GM13976 (cell line): ENCODE results near the gene VWA5B1.
"Not testable (repeated sequence)": the region's sequence is repeated elsewhere in the genome, so short reads cannot be mapped to it uniquely, and the experiment has no call there.

Experiments used
- DNase-seq: peaks from one replicate; pipeline ENCODE4 v3.0.0; 2012; ENCODE audit warnings: low spot score
- CTCF ChIP-seq: IDR thresholded peaks from 2 replicates; pipeline ENCODE4 v1.5.1; 2012; ENCODE audit warnings: borderline replicate concordance, mild to moderate bottlenecking; ENCODE audit not compliant: insufficient read depth; ENCODE audit errors: extremely low read depth, missing control alignments, control extremely low read depth
- in situ Hi-C: fragments of 300-500 bp; cut with MboI; formaldehyde crosslinking; loops from one replicate; pipeline ENCODE4 v1.12.0; 2022; ENCODE audit warnings: low sequenced_read_pairs, mixed read lengths, inconsistent platforms; ENCODE audit not compliant: unreplicated experiment

The VWA5B1 gene

GRCh38 chr1:20266642-20267041 is 24.0 kb upstream of the VWA5B1 start:
- TF ChIP-seq CTCF: no peak
- in situ Hi-C loops: no loop called here
- DNase-seq: no peak

DNA sequence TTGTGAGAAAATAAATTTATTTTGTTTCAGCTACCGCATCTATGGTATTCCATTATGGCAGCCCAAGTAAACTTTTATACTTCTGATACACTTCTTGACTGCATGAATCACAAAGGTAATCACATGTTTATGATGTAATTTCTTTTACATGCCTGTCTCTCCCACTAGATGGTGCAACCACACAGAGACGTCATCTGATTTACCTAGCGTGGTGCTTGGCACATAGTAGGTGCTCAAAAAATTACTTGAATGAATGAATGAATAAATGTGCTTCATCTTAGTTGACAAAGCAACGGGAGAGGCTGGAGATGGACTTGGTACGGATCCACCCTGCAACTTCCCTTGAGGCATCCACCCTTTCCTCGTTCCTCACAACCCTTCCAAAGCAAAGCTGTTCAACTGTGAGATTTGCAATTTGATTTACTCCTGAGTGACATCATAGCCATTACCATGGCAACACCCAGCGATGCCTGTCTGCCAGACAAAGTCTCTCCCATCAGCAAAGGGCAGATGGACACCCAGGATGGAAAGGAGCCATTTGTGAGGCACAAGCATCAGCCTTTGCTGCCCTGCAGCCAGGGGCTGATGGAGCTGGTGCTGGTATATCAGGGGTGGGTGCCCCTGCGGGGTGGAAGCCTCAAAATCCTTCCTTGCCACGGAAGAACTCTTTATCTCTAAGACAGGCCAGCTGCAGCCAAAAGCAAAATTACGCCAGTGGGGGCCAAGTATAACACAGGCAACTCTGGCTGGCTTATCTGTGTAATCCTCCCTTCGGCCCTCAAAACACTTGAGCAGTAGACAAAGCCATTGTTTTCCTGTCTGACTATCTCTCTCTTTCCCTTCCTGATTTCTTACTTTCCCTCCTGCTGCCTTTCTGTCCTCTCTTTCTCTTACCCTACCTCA is 18.9 kb upstream of the VWA5B1 start:
- in situ Hi-C loops: no loop called here
- no peak for DNase-seq
- TF ChIP-seq CTCF: no peak

GRCh38 chr1:20273716-20274115 is 17.0 kb upstream of the VWA5B1 start:
- DNase-seq, in situ Hi-C loops: not testable (repeated sequence)

GRCh38 chr1:20275319-20275925 is 15.3 kb upstream of the VWA5B1 start:
- in situ Hi-C loops: no loop called here
- no peak for DNase-seq
- TF ChIP-seq CTCF: no peak

- no peak for TF ChIP-seq CTCF
- in situ Hi-C loops: no loop called here
- DNase-seq: no peak
Observed at GRCh38 chr1:20276485-20277159, 14.1 kb upstream of the VWA5B1 start.

GRCh38 chr1:20278692-20279130 is 12.0 kb upstream of the VWA5B1 start:
- in situ Hi-C loops: no loop called here
- TF ChIP-seq CTCF: no peak
- no peak for DNase-seq
